ENCODE results near the gene C6orf47. TPM values are rescaled to one million over a fixed set of nuclear protein-coding genes. Genes with fewer than 3 reads are reported as not detected.

C6orf47 gene
- total RNA-seq, 1 donor: 20.7 TPM

DNA sequence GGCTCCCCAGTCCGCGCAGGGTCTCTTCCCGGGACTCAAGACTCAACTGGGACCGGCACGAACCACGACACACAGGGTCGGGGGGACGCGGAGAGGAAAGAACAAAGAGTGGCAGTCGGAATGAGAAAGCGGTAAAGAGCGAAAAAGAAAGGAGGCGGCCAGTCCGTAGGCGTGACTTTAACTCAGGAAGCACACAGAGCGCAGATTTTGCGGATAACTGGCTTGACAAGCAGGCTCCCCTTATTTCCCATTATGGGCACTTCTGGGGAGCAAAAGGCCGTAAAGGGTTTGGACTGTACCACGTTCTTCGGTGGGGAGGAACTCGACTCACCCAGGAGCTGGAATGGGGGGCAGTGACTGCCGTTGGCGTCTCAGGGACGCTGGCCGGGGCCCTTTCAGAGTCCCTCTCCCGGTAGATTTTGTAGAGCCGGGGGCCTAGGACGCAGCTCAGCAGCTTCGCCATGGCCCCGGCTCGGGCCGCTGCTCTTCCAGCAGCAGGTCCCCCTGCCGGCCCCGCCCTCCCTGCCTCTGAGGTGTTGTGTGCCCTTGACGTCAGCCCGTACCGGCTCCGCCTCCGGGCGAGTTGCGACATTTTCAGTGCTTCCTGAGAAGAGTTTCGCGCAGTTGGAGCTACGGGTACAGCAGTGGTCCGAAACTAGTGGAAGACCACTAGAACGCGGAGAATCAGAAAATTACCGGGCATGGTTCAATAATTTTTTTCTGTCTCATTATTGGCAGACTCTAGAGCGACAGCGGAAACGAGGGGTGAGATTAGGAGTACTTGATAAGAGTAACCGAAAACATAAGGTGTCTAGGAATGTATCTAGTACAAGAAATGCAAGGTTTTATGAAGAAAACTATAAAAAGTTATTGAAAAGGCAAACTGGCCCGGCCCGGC, 42.5 kb upstream of the C6orf47 start, which contains the start of gene ABHD16A:
ABHD16A (minus strand) TSS at position 506 of the 898 bp plus-strand sequence; CDS start at position 463, 43 bp downstream.
- no peak for TF ChIP-seq CTCF (IDR thresholded peaks at IDR 0.05; ENCODE audit: insufficient read depth, low read depth, low read length)
- DNase-seq (ENCODE audit: low read depth): peak; percentile 99
- peak within 1 kb of the TSS; percentile 99 for H3K4me3 ChIP-seq (ENCODE audit: low read depth, low read length)

DNA sequence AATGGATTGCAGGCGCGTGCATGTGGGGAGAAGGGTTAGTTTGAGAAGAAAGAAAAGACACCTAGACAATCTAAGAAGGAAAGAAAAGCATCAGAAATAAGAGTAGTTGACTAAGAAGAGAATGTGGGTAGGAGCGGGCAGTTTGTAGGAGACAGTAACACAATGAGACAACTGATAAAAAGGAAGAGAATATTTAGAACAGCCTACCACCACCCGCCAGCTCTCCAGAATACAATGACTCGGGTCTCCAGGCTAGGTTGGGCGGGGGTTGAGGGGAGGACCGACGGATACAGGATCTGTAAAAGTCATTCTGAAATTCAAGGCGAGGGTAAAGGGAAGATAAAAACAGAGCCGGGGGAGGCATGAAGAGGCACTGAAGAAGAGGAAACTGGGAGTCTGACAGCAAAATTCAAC, 41.8 kb upstream of the C6orf47 start:
- peak overlapping the region; percentile 99 for H3K4me3 ChIP-seq (ENCODE audit: low read depth, low read length)
- TF ChIP-seq CTCF (IDR thresholded peaks at IDR 0.05; ENCODE audit: insufficient read depth, low read depth, low read length): no peak
- peak; percentile 34 for DNase-seq (ENCODE audit: low read depth)

GRCh38 chr6:31701666-31702404, 41.3 kb upstream of the C6orf47 start:
- peak; percentile 68 for DNase-seq (ENCODE audit: low read depth)
- no peak for TF ChIP-seq CTCF (IDR thresholded peaks at IDR 0.05; ENCODE audit: insufficient read depth, low read depth, low read length)
- peak overlapping the region; percentile 99 for H3K4me3 ChIP-seq (ENCODE audit: low read depth, low read length)

- no peak for TF ChIP-seq CTCF (IDR thresholded peaks at IDR 0.05; ENCODE audit: insufficient read depth, low read depth, low read length)
- DNase-seq (ENCODE audit: low read depth): no peak
- H3K4me3 ChIP-seq (ENCODE audit: low read depth, low read length): no peak overlapping the region
Observed at GRCh38 chr6:31700740-31701401, 40.3 kb upstream of the C6orf47 start.

GRCh38 chr6:31697555-31697954, 37.0 kb upstream of the C6orf47 start:
- DNase-seq (ENCODE audit: low read depth): no peak

More at GRCh38 chr6:31697555-31697954, 37.0 kb upstream of the C6orf47 start:
- TF ChIP-seq CTCF (IDR thresholded peaks at IDR 0.05; ENCODE audit: insufficient read depth, low read depth, low read length): no peak
- no peak overlapping the region for H3K4me3 ChIP-seq (ENCODE audit: low read depth, low read length)

All from fibroblast of villous mesenchyme (primary cell).